ENCODE measurements around the gene AGPS.

GRCh38 chr2:177343773-177344172, 48.8 kb upstream of the AGPS start:
- no peak for TF ChIP-seq CTCF (IDR thresholded peaks at IDR 0.05)
- no peak for TF ChIP-seq POLR2A (IDR thresholded peaks at IDR 0.05)
